Measurements from ENCODE around the gene SULT1C2.

SULT1C2 gene

GRCh38 chr2:108288534-108289106 is at the start of gene SULT1C2:
TSS of gene SULT1C2 (plus strand) at chr2:108288895. CDS start at chr2:108293668, 4,773 bp downstream.
- H3K27ac Mint-ChIP-seq: no peak within 1 kb of the TSS
- H3K9me3 Mint-ChIP-seq: peaks cover 7% of the 10 kb centered on the region
- no peaks in the 10 kb centered on the region for H3K27me3 Mint-ChIP-seq (ENCODE audit: low read depth)
- no peaks in the 10 kb centered on the region for H3K4me1 Mint-ChIP-seq (ENCODE audit: low read depth)
- H3K36me3 Mint-ChIP-seq (ENCODE audit: low read depth): no peaks in the 10 kb centered on the region
- H3K4me3 Mint-ChIP-seq: no peak within 1 kb of the TSS
- no peak for DNase-seq (ENCODE audit: low spot score)

- Mint-ChIP-seq H3K27me3 (ENCODE audit: low read depth) (no peaks in the 10 kb centered on the region), H3K4me1 (ENCODE audit: low read depth) (no peaks in the 10 kb centered on the region), H3K27ac (no peak within 1 kb of the TSS), H3K36me3 (ENCODE audit: low read depth) (no peaks in the 10 kb centered on the region), H3K4me3 (no peak within 1 kb of the TSS), H3K9me3 (no peaks in the 10 kb centered on the region)
- no peak for DNase-seq (ENCODE audit: low spot score)
Measured at GRCh38 chr2:108239786-108240185, 48.9 kb upstream of the SULT1C2 start, which contains the start of gene SULT1C3. TSS of gene SULT1C3 (plus strand) at chr2:108239968. CDS start at chr2:108247195, 7,227 bp downstream.

- no peak overlapping the region for H3K27ac Mint-ChIP-seq
- H3K27me3 Mint-ChIP-seq (ENCODE audit: low read depth): no peaks in the 10 kb centered on the region
- no peak for DNase-seq (ENCODE audit: low spot score)
- H3K4me1 Mint-ChIP-seq (ENCODE audit: low read depth): no peaks in the 10 kb centered on the region
- no peak overlapping the region for H3K4me3 Mint-ChIP-seq
- no peaks in the 10 kb centered on the region for H3K36me3 Mint-ChIP-seq (ENCODE audit: low read depth)
- no peaks in the 10 kb centered on the region for H3K9me3 Mint-ChIP-seq
Measured at GRCh38 chr2:108240966-108241365, 47.7 kb upstream of the SULT1C2 start.

- no peak for DNase-seq (ENCODE audit: low spot score)
- Mint-ChIP-seq H3K4me3 (no peak overlapping the region), H3K9me3 (no peaks in the 10 kb centered on the region), H3K27ac (no peak overlapping the region), H3K36me3 (ENCODE audit: low read depth) (no peaks in the 10 kb centered on the region), H3K4me1 (ENCODE audit: low read depth) (no peaks in the 10 kb centered on the region), H3K27me3 (ENCODE audit: low read depth) (no peaks in the 10 kb centered on the region)
Measured at GRCh38 chr2:108243566-108243965, 45.1 kb upstream of the SULT1C2 start.

GRCh38 chr2:108244667-108245414 is 43.9 kb upstream of the SULT1C2 start:
- Mint-ChIP-seq H3K36me3 (ENCODE audit: low read depth) (no peaks in the 10 kb centered on the region), H3K4me1 (ENCODE audit: low read depth) (no peaks in the 10 kb centered on the region), H3K4me3 (no peak overlapping the region), H3K27ac (no peak overlapping the region), H3K9me3 (no peaks in the 10 kb centered on the region), H3K27me3 (ENCODE audit: low read depth) (no peaks in the 10 kb centered on the region)
- DNase-seq (ENCODE audit: low spot score): no peak

- no peak overlapping the region for H3K4me3 Mint-ChIP-seq
- H3K27me3 Mint-ChIP-seq (ENCODE audit: low read depth): no peaks in the 10 kb centered on the region
- H3K36me3 Mint-ChIP-seq (ENCODE audit: low read depth): no peaks in the 10 kb centered on the region
- DNase-seq (ENCODE audit: low spot score): no peak
- no peaks in the 10 kb centered on the region for H3K4me1 Mint-ChIP-seq (ENCODE audit: low read depth)
- H3K27ac Mint-ChIP-seq: no peak overlapping the region
- no peaks in the 10 kb centered on the region for H3K9me3 Mint-ChIP-seq
Measured at GRCh38 chr2:108253106-108253505, 35.6 kb upstream of the SULT1C2 start.

- Mint-ChIP-seq H3K4me3 (no peak overlapping the region), H3K27ac (no peak overlapping the region), H3K9me3 (no peaks in the 10 kb centered on the region), H3K4me1 (ENCODE audit: low read depth) (no peaks in the 10 kb centered on the region), H3K27me3 (ENCODE audit: low read depth) (no peaks in the 10 kb centered on the region), H3K36me3 (ENCODE audit: low read depth) (no peaks in the 10 kb centered on the region)
- DNase-seq (ENCODE audit: low spot score): no peak
Measured at GRCh38 chr2:108257757-108258331, 30.9 kb upstream of the SULT1C2 start.

- Mint-ChIP-seq H3K4me1 (ENCODE audit: low read depth) (no peaks in the 10 kb centered on the region), H3K36me3 (ENCODE audit: low read depth) (no peaks in the 10 kb centered on the region)
Measured at GRCh38 chr2:108260773-108261172, 27.9 kb upstream of the SULT1C2 start.

GRCh38 chr2:108262036-108262435 is 26.7 kb upstream of the SULT1C2 start:
- Mint-ChIP-seq H3K4me3 (no peak overlapping the region), H3K36me3 (ENCODE audit: low read depth) (no peaks in the 10 kb centered on the region), H3K27ac (no peak overlapping the region), H3K9me3 (no peaks in the 10 kb centered on the region), H3K27me3 (ENCODE audit: low read depth) (no peaks in the 10 kb centered on the region), H3K4me1 (ENCODE audit: low read depth) (no peaks in the 10 kb centered on the region)
- DNase-seq (ENCODE audit: low spot score): no peak

More at GRCh38 chr2:108260773-108261172, 27.9 kb upstream of the SULT1C2 start:
- Mint-ChIP-seq H3K9me3 (no peaks in the 10 kb centered on the region), H3K27ac (no peak overlapping the region), H3K4me3 (no peak overlapping the region), H3K27me3 (ENCODE audit: low read depth) (no peaks in the 10 kb centered on the region)
- DNase-seq (ENCODE audit: low spot score): no peak

- Mint-ChIP-seq H3K27me3 (ENCODE audit: low read depth) (no peaks in the 10 kb centered on the region), H3K9me3 (no peaks in the 10 kb centered on the region), H3K4me1 (ENCODE audit: low read depth) (no peaks in the 10 kb centered on the region), H3K27ac (no peak overlapping the region), H3K4me3 (no peak overlapping the region), H3K36me3 (ENCODE audit: low read depth) (no peaks in the 10 kb centered on the region)
- DNase-seq (ENCODE audit: low spot score): no peak
Measured at GRCh38 chr2:108263401-108263800, 25.3 kb upstream of the SULT1C2 start.

GRCh38 chr2:108266218-108266617 is 22.5 kb upstream of the SULT1C2 start:
- Mint-ChIP-seq H3K36me3 (ENCODE audit: low read depth) (no peaks in the 10 kb centered on the region), H3K9me3 (no peaks in the 10 kb centered on the region), H3K27me3 (ENCODE audit: low read depth) (no peaks in the 10 kb centered on the region), H3K4me3 (no peak overlapping the region), H3K27ac (no peak overlapping the region), H3K4me1 (ENCODE audit: low read depth) (no peaks in the 10 kb centered on the region)
- no peak for DNase-seq (ENCODE audit: low spot score)

GRCh38 chr2:108267101-108267500 is 21.6 kb upstream of the SULT1C2 start:
- Mint-ChIP-seq H3K36me3 (ENCODE audit: low read depth) (no peaks in the 10 kb centered on the region), H3K27ac (no peak overlapping the region), H3K4me1 (ENCODE audit: low read depth) (no peaks in the 10 kb centered on the region), H3K9me3 (no peaks in the 10 kb centered on the region), H3K27me3 (ENCODE audit: low read depth) (no peaks in the 10 kb centered on the region), H3K4me3 (no peak overlapping the region)
- no peak for DNase-seq (ENCODE audit: low spot score)

- H3K27me3 Mint-ChIP-seq (ENCODE audit: low read depth): no peaks in the 10 kb centered on the region
- no peak for DNase-seq (ENCODE audit: low spot score)
- H3K4me3 Mint-ChIP-seq: no peak overlapping the region
- H3K36me3 Mint-ChIP-seq (ENCODE audit: low read depth): no peaks in the 10 kb centered on the region
- no peaks in the 10 kb centered on the region for H3K4me1 Mint-ChIP-seq (ENCODE audit: low read depth)
- H3K27ac Mint-ChIP-seq: no peak overlapping the region
- H3K9me3 Mint-ChIP-seq: no peaks in the 10 kb centered on the region
Measured at GRCh38 chr2:108268001-108268400, 20.7 kb upstream of the SULT1C2 start.

- Mint-ChIP-seq H3K27me3 (ENCODE audit: low read depth) (no peaks in the 10 kb centered on the region), H3K4me1 (ENCODE audit: low read depth) (no peaks in the 10 kb centered on the region), H3K27ac (no peak overlapping the region), H3K9me3 (no peaks in the 10 kb centered on the region), H3K36me3 (ENCODE audit: low read depth) (no peaks in the 10 kb centered on the region), H3K4me3 (no peak overlapping the region)
- no peak for DNase-seq (ENCODE audit: low spot score)
Measured at GRCh38 chr2:108270346-108270745, 18.3 kb upstream of the SULT1C2 start.
